Measurements from ENCODE around the gene PREP.

- TF ChIP-seq USF2 (IDR thresholded peaks at IDR 0.05; ENCODE audit: low read length) (no peak), POLR2AphosphoS5 (IDR thresholded peaks at IDR 0.05; ENCODE audit: low read depth, low read length) (no peak), ZNF274 (IDR thresholded peaks at IDR 0.05; ENCODE audit: borderline replicate concordance, extremely low read depth, low read length) (no peak), EZH2 (IDR thresholded peaks at IDR 0.05; ENCODE audit: low read depth, low read length, severe bottlenecking) (no peak), POLR2A (IDR thresholded peaks at IDR 0.05; ENCODE audit: control extremely low read depth in 1 of 2, low read depth in 2 of 2, low read length in 2 of 2) (no peak), YY1 (IDR thresholded peaks at IDR 0.05; ENCODE audit: low read depth, low read length) (no peak), JUND (IDR thresholded peaks at IDR 0.05; ENCODE audit: low read length) (no peak), SP1 (IDR thresholded peaks at IDR 0.05; ENCODE audit: low read depth, low read length) (no peak), CBX5 (IDR thresholded peaks at IDR 0.05; ENCODE audit: low read depth, low read length) (no peak), BCL11A (IDR thresholded peaks at IDR 0.05; ENCODE audit: low read depth in 2 of 2, low read length in 2 of 2) (no peak), CTCF (IDR thresholded peaks at IDR 0.05; ENCODE audit: control extremely low read depth in 1 of 3, insufficient read depth in 1 of 3, low read depth in 1 of 3, low read length in 3 of 3) (no peak), NRF1 (IDR thresholded peaks at IDR 0.05; ENCODE audit: low read depth, low read length) (no peak), ATF3 (IDR thresholded peaks at IDR 0.05; ENCODE audit: insufficient read depth, low read depth, low read length) (no peak)
Measured at GRCh38 chr6:105322499-105323225, 80.2 kb downstream of the PREP start.

All from H1 (cell line).